HEK293T (cell line): ENCODE data around the gene TRDN.

Source experiments
- CTCF ChIA-PET: fragments of 350-600 bp; formaldehyde crosslinking; extraction: SDS; loops from one replicate; lab custom pipeline; 2021; ENCODE audit warnings: antibody characterized with exemption, inconsistent platforms; lab: Yijun Ruan, JAX
- POLR2A ChIA-PET: fragments of 350-600 bp; formaldehyde crosslinking; extraction: SDS; loops from one replicate; lab custom pipeline; 2020; ENCODE audit warnings: antibody characterized with exemption, inconsistent platforms; lab: Yijun Ruan, JAX
- DNase-seq: peaks from one replicate; pipeline ENCODE4 v3.0.0; 2012; ENCODE audit warnings: mixed read lengths; ENCODE audit errors: extremely low spot score
- ARNT ChIP-seq: fragments of 450-650 bp; IDR thresholded peaks from 2 replicates; pipeline ENCODE4 v1.6.1; 2017; ENCODE audit warnings: mild to moderate bottlenecking
- BHLHE40 ChIP-seq: fragments of 450-650 bp; IDR thresholded peaks from 2 replicates; pipeline ENCODE4 v1.6.1; 2016; ENCODE audit warnings: mild to moderate bottlenecking, moderate library complexity, borderline replicate concordance
- CTBP1 ChIP-seq: fragments of 450-650 bp; IDR thresholded peaks from 2 replicates; pipeline ENCODE4 v1.6.1; 2016; ENCODE audit warnings: borderline replicate concordance
- ELF4 ChIP-seq: fragments of 450-650 bp; IDR thresholded peaks from 2 replicates; pipeline ENCODE4 v1.6.1; 2017; ENCODE audit warnings: antibody characterized with exemption
- FOXA1 ChIP-seq: fragments of 450-650 bp; IDR thresholded peaks from 2 replicates; pipeline ENCODE4 v1.6.1; 2016; ENCODE audit warnings: mild to moderate bottlenecking
- FOXK2 ChIP-seq: fragments of 450-650 bp; IDR thresholded peaks from 2 replicates; pipeline ENCODE4 v1.6.1; 2016; ENCODE audit warnings: mild to moderate bottlenecking
- FOXM1 ChIP-seq: fragments of 450-650 bp; IDR thresholded peaks from 2 replicates; pipeline ENCODE4 v1.6.1; 2017; ENCODE audit warnings: mild to moderate bottlenecking, borderline replicate concordance
- HDGF ChIP-seq: fragments of 450-650 bp; IDR thresholded peaks from 2 replicates; pipeline ENCODE4 v1.6.1; 2017; ENCODE audit warnings: antibody characterized with exemption, borderline replicate concordance
- L3MBTL2 ChIP-seq: fragments of 450-650 bp; conservative IDR thresholded peaks from 2 replicates; pipeline ENCODE4 v1.6.1; 2016; ENCODE audit warnings: mild to moderate bottlenecking
- LEF1 ChIP-seq: fragments of 450-650 bp; IDR thresholded peaks from 2 replicates; pipeline ENCODE4 v1.6.1; 2017; ENCODE audit warnings: mild to moderate bottlenecking, borderline replicate concordance
- NFRKB ChIP-seq: fragments of 450-650 bp; IDR thresholded peaks from 2 replicates; pipeline ENCODE4 v1.6.1; 2016; ENCODE audit warnings: mild to moderate bottlenecking, moderate library complexity
- PKNOX1 ChIP-seq: fragments of 450-650 bp; IDR thresholded peaks from 2 replicates; pipeline ENCODE4 v1.6.1; 2016
- SP1 ChIP-seq: fragments of 450-650 bp; IDR thresholded peaks from 2 replicates; pipeline ENCODE4 v1.6.1; 2017
- SUZ12 ChIP-seq: fragments of 450-650 bp; IDR thresholded peaks from 2 replicates; pipeline ENCODE4 v1.6.1; 2016; ENCODE audit warnings: mild to moderate bottlenecking
- TARDBP ChIP-seq: fragments of 450-650 bp; IDR thresholded peaks from 2 replicates; pipeline ENCODE4 v1.6.1; 2016
- ZNF384 ChIP-seq: fragments of 450-650 bp; IDR thresholded peaks from 2 replicates; pipeline ENCODE4 v1.6.1; 2016

TRDN gene

GRCh38 chr6:123668063-123668462 is 31.3 kb upstream of the TRDN start:
- no peak for TF ChIP-seq ELF4
- no peak for TF ChIP-seq NFRKB
- no peak for TF ChIP-seq HDGF
- no peak for TF ChIP-seq BHLHE40
- TF ChIP-seq PKNOX1 = no peak
- no peak for TF ChIP-seq LEF1
- TF ChIP-seq CTBP1 = no peak
- no peak for TF ChIP-seq SP1
- TF ChIP-seq FOXA1 = no peak
- no peak for TF ChIP-seq TARDBP
- TF ChIP-seq FOXM1 = no peak
- no peak for TF ChIP-seq ARNT
- TF ChIP-seq ZNF384 = no peak
- no peak for TF ChIP-seq SUZ12
- CTCF ChIA-PET = no interaction called here
- POLR2A ChIA-PET = no interaction called here
- DNase-seq = no peak

- TF ChIP-seq SUZ12 (no peak), FOXK2 (no peak), FOXA1 (no peak), HDGF (no peak), TARDBP (no peak), NFRKB (no peak), SP1 (no peak), LEF1 (no peak), ZNF384 (no peak), PKNOX1 (no peak), ELF4 (no peak), L3MBTL2 (no peak), FOXM1 (no peak), CTBP1 (no peak), ARNT (no peak)
- ChIA-PET POLR2A (no interaction called here), CTCF (no interaction called here)
- no peak for DNase-seq
Measured at GRCh38 chr6:123663436-123663835, 26.7 kb upstream of the TRDN start.

DNA sequence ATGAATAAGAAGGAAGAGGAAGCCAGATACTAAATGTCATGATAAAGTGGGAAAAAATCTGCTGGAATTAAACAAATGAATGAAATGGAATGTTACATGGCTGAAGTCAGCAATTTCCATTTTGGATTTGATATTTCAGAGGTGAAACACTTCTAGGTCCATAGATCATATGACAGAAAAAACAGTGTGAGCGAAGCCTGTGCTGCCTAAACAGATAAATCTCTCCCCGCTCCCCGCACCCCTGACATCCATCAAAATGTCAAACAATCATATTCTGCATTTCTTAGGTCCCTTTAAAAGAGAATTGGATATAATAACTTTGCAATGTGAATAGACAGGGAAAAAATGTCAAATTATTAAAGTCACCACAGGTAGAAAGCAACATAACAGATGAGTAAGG is 26.0 kb upstream of the TRDN start:
- TF ChIP-seq SUZ12 = no peak
- TF ChIP-seq BHLHE40 = no peak
- no peak for TF ChIP-seq FOXM1
- TF ChIP-seq ELF4 = no peak
- no peak for TF ChIP-seq CTBP1
- TF ChIP-seq TARDBP = no peak
- TF ChIP-seq HDGF = no peak
- no peak for TF ChIP-seq FOXK2
- TF ChIP-seq NFRKB = no peak
- no peak for TF ChIP-seq FOXA1
- no peak for TF ChIP-seq LEF1
- TF ChIP-seq L3MBTL2 = no peak
- TF ChIP-seq ARNT = no peak
- no peak for TF ChIP-seq SP1
- no peak for TF ChIP-seq PKNOX1
- no peak for TF ChIP-seq ZNF384
- ChIA-PET POLR2A (no interaction called here), CTCF (no interaction called here)
- no peak for DNase-seq

- CTCF ChIA-PET = no interaction called here
- TF ChIP-seq BHLHE40 = no peak
- POLR2A ChIA-PET = no interaction called here
- no peak for DNase-seq
Measured at GRCh38 chr6:123661105-123661891, 24.5 kb upstream of the TRDN start.

GRCh38 chr6:123659960-123660748 is 23.4 kb upstream of the TRDN start:
- ChIA-PET POLR2A (no interaction called here), CTCF (no interaction called here)
- TF ChIP-seq LEF1 (no peak), FOXA1 (no peak), BHLHE40 (no peak)
- DNase-seq = no peak

DNA sequence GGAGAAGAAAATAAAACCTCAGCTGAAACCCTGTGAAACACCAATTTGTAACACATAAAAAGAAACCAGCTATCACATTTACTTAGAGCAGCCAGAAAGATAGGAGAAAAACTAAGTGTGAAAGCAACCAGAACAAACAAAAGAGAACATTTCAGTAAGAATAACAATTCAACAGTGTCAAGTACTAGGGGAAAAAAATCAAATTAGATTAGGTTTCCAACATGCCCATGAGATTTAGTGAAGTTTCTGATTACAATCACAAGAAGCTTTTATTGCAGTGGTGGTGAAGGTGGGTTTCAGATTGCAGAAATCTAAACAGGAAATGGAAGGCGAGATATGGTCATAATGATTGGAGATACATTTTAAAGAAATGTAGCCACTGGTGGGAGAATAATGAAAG is 22.1 kb upstream of the TRDN start:
- TF ChIP-seq NFRKB (no peak), LEF1 (no peak), SUZ12 (no peak), ELF4 (no peak), L3MBTL2 (no peak), PKNOX1 (no peak), FOXA1 (no peak), SP1 (no peak), ARNT (no peak), FOXM1 (no peak), CTBP1 (no peak), ZNF384 (no peak), HDGF (no peak), BHLHE40 (no peak), TARDBP (no peak), FOXK2 (no peak)
- DNase-seq = no peak
- ChIA-PET POLR2A (no interaction called here), CTCF (no interaction called here)
